ENCODE results near the gene HESX1. TPM values are rescaled to one million over a fixed set of nuclear protein-coding genes. Genes with fewer than 3 reads are reported as not detected.

HESX1 gene
- total and polyA plus RNA-seq, 3 donors from 2014 or later = 6.4 to 9.1 (median 7.9) TPM

- intact Hi-C loops (cut with DNase I; ENCODE audit: low total_unique reads) = loop anchor here (10.0 kb wide), 1 partner anchor 65 kb away; no protein-coding TSS in a partner anchor
- WGBS, 2 donors = 8 to 20% methylated on average over 6 to 39 of the region's 40 CpGs
- no peak for TF ChIP-seq POLR2A (IDR thresholded peaks at IDR 0.05)
- TF ChIP-seq, protein P1, sequence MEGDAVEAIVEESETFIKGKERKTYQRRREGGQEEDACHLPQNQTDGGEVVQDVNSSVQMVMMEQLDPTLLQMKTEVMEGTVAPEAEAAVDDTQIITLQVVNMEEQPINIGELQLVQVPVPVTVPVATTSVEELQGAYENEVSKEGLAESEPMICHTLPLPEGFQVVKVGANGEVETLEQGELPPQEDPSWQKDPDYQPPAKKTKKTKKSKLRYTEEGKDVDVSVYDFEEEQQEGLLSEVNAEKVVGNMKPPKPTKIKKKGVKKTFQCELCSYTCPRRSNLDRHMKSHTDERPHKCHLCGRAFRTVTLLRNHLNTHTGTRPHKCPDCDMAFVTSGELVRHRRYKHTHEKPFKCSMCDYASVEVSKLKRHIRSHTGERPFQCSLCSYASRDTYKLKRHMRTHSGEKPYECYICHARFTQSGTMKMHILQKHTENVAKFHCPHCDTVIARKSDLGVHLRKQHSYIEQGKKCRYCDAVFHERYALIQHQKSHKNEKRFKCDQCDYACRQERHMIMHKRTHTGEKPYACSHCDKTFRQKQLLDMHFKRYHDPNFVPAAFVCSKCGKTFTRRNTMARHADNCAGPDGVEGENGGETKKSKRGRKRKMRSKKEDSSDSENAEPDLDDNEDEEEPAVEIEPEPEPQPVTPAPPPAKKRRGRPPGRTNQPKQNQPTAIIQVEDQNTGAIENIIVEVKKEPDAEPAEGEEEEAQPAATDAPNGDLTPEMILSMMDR (IDR thresholded peaks at IDR 0.05) = peak; percentile 65 to 89 (median 70)
- peak; percentile 90 for DNase-seq
- H3K36me3 ChIP-seq (ENCODE audit: low read depth, missing control alignments) = no peaks in the 10 kb centered on the region
- no peak overlapping the region for H3K27ac ChIP-seq
- H3K4me1 ChIP-seq = no peaks in the 10 kb centered on the region
- H3K27me3 ChIP-seq = no peaks in the 10 kb centered on the region
- H3K4me3 ChIP-seq = peak overlapping the region; percentile 49 to 60
- H3K9me3 ChIP-seq = no peaks in the 10 kb centered on the region
Measured at GRCh38 chr3:57169872-57170623, 29.7 kb downstream of the HESX1 start.

DNA sequence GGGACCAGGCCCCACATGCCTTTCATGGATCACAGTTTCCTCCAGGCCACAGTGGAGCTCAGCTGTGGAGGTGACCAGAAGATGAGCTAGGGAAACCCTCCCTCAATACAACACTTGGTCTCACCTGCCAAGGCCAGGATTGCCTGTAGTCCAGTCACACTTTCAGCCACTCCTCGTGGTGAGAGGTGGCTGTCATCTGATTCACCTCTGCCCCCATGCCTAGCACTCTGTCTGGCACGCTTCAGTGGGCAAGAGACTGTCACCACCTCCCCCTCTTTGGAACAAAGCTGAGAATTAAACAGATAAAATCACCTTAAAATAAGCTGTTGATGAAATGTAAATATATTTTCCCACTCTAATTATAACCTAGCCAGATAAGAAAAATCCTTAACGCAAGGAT lies 30.7 kb downstream of the HESX1 start:
- Histone ChIP-seq H3K27ac (no peak overlapping the region), H3K36me3 (ENCODE audit: low read depth, missing control alignments) (no peaks in the 10 kb centered on the region), H3K4me1 (no peaks in the 10 kb centered on the region), H3K9me3 (no peaks in the 10 kb centered on the region), H3K27me3 (no peaks in the 10 kb centered on the region), H3K4me3 (no peak overlapping the region)
- no peak for TF ChIP-seq POLR2A (IDR thresholded peaks at IDR 0.05)
- TF ChIP-seq, protein P1 (IDR thresholded peaks at IDR 0.05) = no peak
- intact Hi-C loops (cut with DNase I; ENCODE audit: low total_unique reads) = loop anchor here (10.0 kb wide), 1 partner anchor 64 kb away; no protein-coding TSS in a partner anchor
- WGBS, 2 donors = 51 to 56% methylated on average over 3 of the region's 3 CpGs
- DNase-seq = no peak

GRCh38 chr3:57168151-57168550 lies 31.6 kb downstream of the HESX1 start:
- Histone ChIP-seq H3K4me1 (no peaks in the 10 kb centered on the region), H3K27ac (no peak overlapping the region), H3K27me3 (no peaks in the 10 kb centered on the region), H3K9me3 (no peaks in the 10 kb centered on the region), H3K4me3 (no peak overlapping the region), H3K36me3 (ENCODE audit: low read depth, missing control alignments) (no peaks in the 10 kb centered on the region)
- no peak for DNase-seq
- WGBS, 2 donors = 69 to 78% methylated on average over 2 of the region's 2 CpGs
- intact Hi-C loops (cut with DNase I; ENCODE audit: low total_unique reads) = loop anchor here (10.0 kb wide), 1 partner anchor 63 kb away; no protein-coding TSS in a partner anchor
- TF ChIP-seq POLR2A (IDR thresholded peaks at IDR 0.05) = no peak
- TF ChIP-seq, protein P1 (IDR thresholded peaks at IDR 0.05) = no peak

DNA sequence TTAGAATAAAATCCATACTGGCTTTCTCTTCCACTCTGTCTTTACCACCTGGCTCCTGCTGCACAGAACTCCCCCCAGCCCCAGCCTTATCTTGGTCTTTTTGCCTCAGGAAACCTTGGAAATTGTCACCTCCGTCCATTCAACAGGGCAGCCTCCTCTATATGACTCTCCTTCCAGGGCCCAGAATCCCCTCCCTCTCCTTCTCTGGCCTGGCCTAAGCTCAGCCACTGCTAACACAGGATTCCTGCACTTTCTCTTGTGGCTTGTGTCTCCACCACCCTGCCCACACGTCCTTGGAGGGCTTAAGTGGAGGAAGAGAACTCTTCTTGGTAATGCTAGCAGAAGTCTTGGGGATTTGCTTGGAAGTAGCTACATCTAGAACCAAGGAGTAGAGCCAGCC lies 33.1 kb downstream of the HESX1 start:
- Histone ChIP-seq H3K4me3 (no peak overlapping the region), H3K36me3 (ENCODE audit: low read depth, missing control alignments) (no peaks in the 10 kb centered on the region), H3K4me1 (peaks cover 3% of the 10 kb centered on the region), H3K27ac (no peak overlapping the region), H3K27me3 (no peaks in the 10 kb centered on the region), H3K9me3 (no peaks in the 10 kb centered on the region)
- intact Hi-C loops (cut with DNase I; ENCODE audit: low total_unique reads) = loop anchor here (10.0 kb wide), 1 partner anchor 62 kb away; no protein-coding TSS in a partner anchor
- DNase-seq = no peak
- 70 to 81% methylated on average over 2 of the region's 2 CpGs for WGBS, 2 donors
- no peak for TF ChIP-seq POLR2A (IDR thresholded peaks at IDR 0.05)
- TF ChIP-seq, protein P1 (IDR thresholded peaks at IDR 0.05) = no peak
